Measurements from ENCODE around the gene MRPL34.

GRCh38 chr19:17340302-17340870, 34.7 kb downstream of the MRPL34 start:
- TF ChIP-seq CTCF (IDR thresholded peaks at IDR 0.05; ENCODE audit: low read length) (no peak), EZH2 (IDR thresholded peaks at IDR 0.05; ENCODE audit: borderline replicate concordance, low read length) (no peak)

All from OCI-LY1 (cell line).